SK-MEL-5 (cell line): Measurements from ENCODE around the gene SEC14L2. TPM values are rescaled to one million over a fixed set of nuclear protein-coding genes. Genes with fewer than 3 reads are reported as not detected.

Experiments
- DNase-seq: peaks from one replicate; pipeline ENCODE4 v3.0.0-alpha.2; 2016; ENCODE audit warnings: low read depth, low spot score
- in situ Hi-C: cut with HindIII; loops from 2 replicates; pipeline ENCODE4 v1.10.0; 2016; ENCODE audit warnings: low sequenced_read_pairs, high pct_unique_total_duplicates, low pct_unique_long_range_greater_than_20kb
- total RNA-seq: library from RNA; depleted of rRNA; stranded (reverse); fragments of >200 nt; shearing (Covaris generic); gene quantifications from 2 replicates; pipeline ENCODE4 v1.2.3, GENCODE V29; 2014

The SEC14L2 gene
- total RNA-seq, 1 experiment from 2014 or later: 4.0 TPM

DNA sequence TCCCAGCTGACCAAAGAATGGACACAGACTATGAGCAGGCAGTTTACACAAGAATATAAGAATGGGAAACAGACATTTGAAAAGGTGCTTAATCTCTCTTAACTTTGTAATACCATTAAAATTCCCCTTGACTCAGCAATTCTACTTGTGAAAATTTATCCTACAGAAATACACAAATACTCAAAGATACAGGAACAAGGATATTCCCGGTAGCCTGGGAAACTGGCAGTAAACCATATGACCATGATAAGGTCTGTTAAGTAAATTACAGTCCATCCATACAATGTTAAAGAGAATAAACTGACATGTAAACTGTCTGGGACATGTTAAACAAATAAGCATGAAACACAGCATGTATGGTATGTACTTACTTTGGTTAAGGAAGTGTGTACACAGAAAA, 20.0 kb downstream of the SEC14L2 start:
- in situ Hi-C loops: no loop called here
- no peak for DNase-seq

- in situ Hi-C loops: loop anchor here (10.0 kb wide), 1 partner anchor 96 kb away; the partner anchor contains the start of gene TBC1D10A
- DNase-seq: no peak
Observed at GRCh38 chr22:30420347-30421125, 23.7 kb downstream of the SEC14L2 start.

DNA sequence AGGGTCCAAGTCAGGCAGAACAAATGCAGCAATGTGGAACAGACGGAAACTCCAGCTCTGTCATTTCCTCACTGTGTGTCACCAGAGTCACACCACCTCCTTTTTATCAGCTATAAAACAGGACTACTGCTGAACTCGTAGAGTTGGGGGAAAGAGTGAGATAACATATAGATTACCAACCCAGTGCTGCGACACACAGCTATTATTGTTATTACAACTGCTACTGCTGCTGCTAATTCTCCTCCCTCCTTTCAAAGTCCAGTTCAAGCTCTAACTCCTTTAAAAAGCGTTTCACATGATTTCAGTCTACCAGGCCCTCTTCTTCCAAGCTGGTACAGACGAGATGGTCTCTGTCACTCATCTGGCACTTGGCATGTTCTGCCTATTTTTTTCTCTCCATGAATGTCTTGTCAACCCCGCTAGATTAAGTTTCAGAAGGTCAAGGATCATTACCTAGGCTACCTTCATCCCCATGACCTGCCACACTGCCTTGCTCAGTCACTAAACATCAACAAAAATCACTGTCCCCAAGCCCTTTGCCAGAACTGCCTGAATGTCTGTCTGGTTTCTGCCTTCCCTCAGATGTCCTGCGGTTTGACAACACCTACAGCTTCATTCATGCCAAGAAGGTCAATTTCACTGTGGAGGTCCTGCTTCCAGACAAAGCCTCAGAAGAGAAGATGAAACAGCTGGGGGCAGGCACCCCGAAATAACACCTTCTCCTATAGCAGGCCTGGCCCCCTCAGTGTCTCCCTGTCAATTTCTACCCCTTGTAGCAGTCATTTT, 25.1 kb downstream of the SEC14L2 start:
- no peak for DNase-seq
- in situ Hi-C loops: loop anchor here (10.0 kb wide), 1 partner anchor 97 kb away; the partner anchor contains the start of gene TBC1D10A

DNA sequence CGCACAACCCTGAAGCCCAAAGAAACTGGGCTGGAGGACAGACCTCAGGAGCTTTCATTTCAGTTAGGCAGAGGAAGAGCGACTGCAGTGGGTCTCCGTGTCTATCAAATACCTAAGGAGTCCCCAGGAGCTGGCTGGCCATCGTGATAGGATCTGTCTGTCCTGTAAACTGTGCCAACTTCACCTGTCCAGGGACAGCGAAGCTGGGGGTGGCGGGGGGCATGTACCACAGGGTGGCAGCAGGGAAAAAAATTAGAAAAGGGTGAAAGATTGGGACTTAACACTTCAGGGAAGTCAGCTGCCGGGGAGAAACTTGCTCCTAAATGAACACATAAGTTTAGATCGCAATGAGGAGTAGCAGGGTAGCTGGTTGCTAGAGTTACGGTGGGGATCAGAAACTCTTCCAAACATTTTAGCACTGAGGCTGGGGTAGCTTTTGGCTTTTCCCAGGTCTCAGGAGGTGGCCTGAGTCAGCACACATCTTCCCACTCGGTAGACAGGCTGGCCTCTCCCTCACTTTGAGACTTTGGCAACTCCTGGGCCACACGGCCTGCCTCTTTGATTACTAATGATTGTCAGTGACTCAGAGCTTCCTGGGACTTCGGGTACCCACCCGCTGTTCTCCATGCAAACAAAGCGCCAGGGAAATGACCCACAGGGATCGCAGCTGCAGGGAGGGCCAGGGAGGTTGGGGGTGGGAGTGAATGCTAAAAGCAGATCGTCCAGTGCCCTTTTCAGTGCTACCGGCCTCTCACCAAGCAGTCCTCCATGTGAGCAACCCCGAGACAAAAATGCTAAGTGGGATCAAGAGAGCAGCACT, 25.9 kb downstream of the SEC14L2 start:
- peak; percentile 18 for DNase-seq
- in situ Hi-C loops: loop anchor here (10.0 kb wide), 1 partner anchor 98 kb away; the partner anchor contains the start of gene TBC1D10A

GRCh38 chr22:30423301-30423958, 26.6 kb downstream of the SEC14L2 start:
- DNase-seq: peak; percentile 18
- in situ Hi-C loops: loop anchor here (10.0 kb wide), 1 partner anchor 99 kb away; the partner anchor contains the start of gene TBC1D10A

DNA sequence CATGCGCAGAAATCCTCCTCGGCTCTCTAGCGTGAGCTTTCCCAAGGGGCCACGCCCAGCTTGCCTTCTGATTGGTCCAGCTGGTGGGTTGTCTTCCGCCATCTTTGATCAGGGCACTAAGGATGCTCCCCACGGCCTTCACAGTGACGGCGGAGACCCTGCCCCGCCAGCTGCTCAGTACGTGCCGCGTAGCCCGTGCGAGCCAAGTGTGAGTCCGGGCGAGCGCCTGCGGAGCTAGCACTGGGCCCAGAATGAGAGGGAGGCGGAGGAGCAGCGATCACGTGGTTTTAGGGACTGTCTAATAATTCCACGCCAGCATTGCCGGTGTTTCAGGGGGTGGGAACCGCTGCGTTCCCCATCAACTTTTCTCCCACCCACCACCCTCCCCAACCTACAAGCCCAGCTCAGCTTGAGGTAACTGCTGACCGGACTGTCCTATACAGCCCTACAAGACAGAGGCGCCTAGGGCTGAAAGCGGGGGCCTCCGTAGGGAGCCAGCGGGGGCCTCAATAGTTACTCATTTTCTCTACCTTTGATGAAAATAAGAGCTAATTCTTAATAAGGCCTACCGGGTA, 27.2 kb downstream of the SEC14L2 start:
- in situ Hi-C loops: loop anchor here (10.0 kb wide), 1 partner anchor 99 kb away; the partner anchor contains the start of gene TBC1D10A
- peak; percentile 100 for DNase-seq

- DNase-seq: peak; percentile 34
- in situ Hi-C loops: loop anchor here (10.0 kb wide), 1 partner anchor 100 kb away; the partner anchor contains the start of gene TBC1D10A
Observed at GRCh38 chr22:30424534-30425326, 27.9 kb downstream of the SEC14L2 start.

DNA sequence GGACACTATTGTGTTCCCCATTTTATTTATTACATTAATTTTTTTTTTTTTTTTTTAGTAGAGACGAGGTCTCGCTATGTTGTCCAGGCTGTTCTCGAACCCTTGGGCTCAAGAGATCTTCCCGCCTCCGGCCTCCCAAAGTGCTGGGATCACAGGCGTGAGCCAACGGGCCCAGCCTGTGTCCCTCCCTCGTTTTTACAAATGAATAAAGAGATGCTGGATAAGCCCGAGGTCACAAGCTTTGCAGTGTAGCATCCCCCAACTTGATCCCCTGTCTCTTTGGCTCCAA, 28.5 kb downstream of the SEC14L2 start:
- in situ Hi-C loops: loop anchor here (10.0 kb wide), 1 partner anchor 100 kb away; the partner anchor contains the start of gene TBC1D10A
- no peak for DNase-seq

DNA sequence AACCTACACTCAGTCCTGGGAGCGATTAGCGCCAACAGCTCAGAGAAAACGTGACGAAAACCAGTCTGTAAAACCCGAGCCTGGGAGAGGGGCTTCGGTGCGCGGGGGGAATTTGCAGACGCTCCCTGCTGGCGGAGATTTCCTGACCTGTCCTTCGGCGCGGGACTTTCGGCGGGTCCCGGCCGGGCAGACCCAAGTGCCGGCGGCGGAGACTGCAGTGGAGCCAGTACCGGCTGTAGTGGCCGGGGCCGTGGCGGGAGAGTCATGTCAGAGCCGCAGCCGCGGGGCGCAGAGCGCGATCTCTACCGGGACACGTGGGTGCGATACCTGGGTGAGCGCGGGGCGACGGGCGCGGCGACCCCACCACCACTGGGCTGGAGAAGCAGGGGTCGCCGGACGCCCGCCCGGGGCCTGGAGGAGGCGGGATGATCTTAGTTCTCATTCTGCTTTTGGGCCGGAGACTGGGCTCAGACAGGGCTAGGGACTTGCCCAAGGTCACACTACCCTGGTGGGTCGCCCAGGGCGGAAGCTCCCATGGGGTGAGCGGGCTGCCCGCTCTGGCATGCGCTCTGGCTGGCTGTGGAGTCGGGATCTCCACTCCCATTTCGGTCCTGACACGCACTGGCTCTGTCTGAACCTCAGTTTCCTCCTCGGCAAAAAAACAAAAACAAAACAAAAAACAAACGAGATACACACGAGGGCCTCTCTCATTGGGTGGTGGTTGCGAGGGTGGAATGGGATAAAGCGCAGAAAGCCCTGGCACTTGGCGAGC, 29.0 kb downstream of the SEC14L2 start, which contains the start of gene MTFP1:
Gene MTFP1 (plus strand): TSS at position 153 of the 772 bp plus-strand sequence. CDS start 112 bp downstream, at position 265.
- in situ Hi-C loops: loop anchor here (10.0 kb wide), 1 partner anchor 101 kb away; the partner anchor contains the start of gene TBC1D10A
- peak; percentile 80 for DNase-seq

GRCh38 chr22:30426388-30427353, 29.9 kb downstream of the SEC14L2 start:
- in situ Hi-C loops: loop anchor here (10.0 kb wide), 1 partner anchor 102 kb away; the partner anchor contains the start of gene TBC1D10A
- DNase-seq: peak; percentile 93

- in situ Hi-C loops: loop anchor here (10.0 kb wide), 1 partner anchor 103 kb away; the partner anchor contains the start of gene TBC1D10A
Observed at GRCh38 chr22:30427871-30428270, 31.1 kb downstream of the SEC14L2 start.

GRCh38 chr22:30429887-30430286, 33.1 kb downstream of the SEC14L2 start:
- in situ Hi-C loops: loop anchor here (10.0 kb wide), 1 partner anchor 105 kb away; the partner anchor contains the start of gene TBC1D10A
- DNase-seq: no peak

More at GRCh38 chr22:30427871-30428270, 31.1 kb downstream of the SEC14L2 start:
- peak; percentile 53 for DNase-seq

GRCh38 chr22:30430933-30431332, 34.1 kb downstream of the SEC14L2 start:
- no peak for DNase-seq
- in situ Hi-C loops: no loop called here

GRCh38 chr22:30432096-30432495, 35.3 kb downstream of the SEC14L2 start:
- in situ Hi-C loops: no loop called here
- DNase-seq: no peak
